ENCODE results near the gene TMEM52B.

Gene TMEM52B

DNA sequence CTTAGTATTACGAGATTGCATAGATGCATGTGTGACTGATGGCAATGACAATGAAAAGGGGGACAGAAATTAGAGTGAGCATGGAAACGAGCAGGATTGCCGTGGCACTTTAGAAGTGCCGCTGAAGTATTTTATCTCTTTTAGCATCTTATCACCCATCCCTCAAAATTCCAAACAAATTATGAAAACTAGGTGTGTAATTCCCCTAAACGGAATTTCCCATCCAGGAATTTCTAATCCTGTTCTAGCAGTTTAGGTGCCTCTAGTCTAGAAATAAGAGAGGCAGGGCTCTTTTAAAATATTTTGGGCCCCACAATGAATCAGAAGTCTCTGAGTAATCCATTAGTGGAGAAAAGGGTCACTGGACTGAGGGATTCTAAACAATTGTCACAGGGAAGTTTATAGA lies 947 bp downstream of the TMEM52B start:
- H3K36me3 ChIP-seq (ENCODE audit: control insufficient read depth in 2 of 2, insufficient read depth in 1 of 2, low read length in 2 of 2): no peaks in the 10 kb centered on the region
- TF ChIP-seq ZNF548 (tag by site-specific recombination; IDR thresholded peaks at IDR 0.05) (no peak), ZNF146 (tag by site-specific recombination; IDR thresholded peaks at IDR 0.05) (no peak), REPIN1 (tag by site-specific recombination; IDR thresholded peaks at IDR 0.05; ENCODE audit: low read depth) (no peak), ZFP41 (tag by site-specific recombination; IDR thresholded peaks at IDR 0.05; ENCODE audit: borderline replicate concordance) (no peak), ZNF501 (tag by site-specific recombination; IDR thresholded peaks at IDR 0.05) (no peak), ZNF2 (tag by site-specific recombination; IDR thresholded peaks at IDR 0.05) (no peak), ZNF623 (tag by site-specific recombination; IDR thresholded peaks at IDR 0.05) (no peak), ZNF416 (tag by site-specific recombination; IDR thresholded peaks at IDR 0.05) (no peak), MZF1 (tag by site-specific recombination; IDR thresholded peaks at IDR 0.05; ENCODE audit: borderline replicate concordance) (no peak), MEIS1 (CRISPR knock-in tag; IDR thresholded peaks at IDR 0.05; ENCODE audit: borderline replicate concordance) (no peak), ZNF341 (tag by site-specific recombination; IDR thresholded peaks at IDR 0.05; ENCODE audit: low read depth) (no peak)
- TF ChIP-seq, protein P1, sequence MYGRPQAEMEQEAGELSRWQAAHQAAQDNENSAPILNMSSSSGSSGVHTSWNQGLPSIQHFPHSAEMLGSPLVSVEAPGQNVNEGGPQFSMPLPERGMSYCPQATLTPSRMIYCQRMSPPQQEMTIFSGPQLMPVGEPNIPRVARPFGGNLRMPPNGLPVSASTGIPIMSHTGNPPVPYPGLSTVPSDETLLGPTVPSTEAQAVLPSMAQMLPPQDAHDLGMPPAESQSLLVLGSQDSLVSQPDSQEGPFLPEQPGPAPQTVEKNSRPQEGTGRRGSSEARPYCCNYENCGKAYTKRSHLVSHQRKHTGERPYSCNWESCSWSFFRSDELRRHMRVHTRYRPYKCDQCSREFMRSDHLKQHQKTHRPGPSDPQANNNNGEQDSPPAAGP (tag by site-specific recombination; IDR thresholded peaks at IDR 0.05): no peak
- no peak overlapping the region for H3K27ac ChIP-seq (ENCODE audit: extremely low read depth, low read depth, low read length)
- ChIA-PET CTCF (no interaction called here), POLR2A (no interaction called here)
- no peak overlapping the region for H3K4me3 ChIP-seq (ENCODE audit: low read depth, low read length)
- no peaks in the 10 kb centered on the region for H3K9me3 ChIP-seq (ENCODE audit: control insufficient read depth, insufficient read depth, low read depth, low read length)
- no peaks in the 10 kb centered on the region for H3K4me1 ChIP-seq (ENCODE audit: control insufficient read depth, insufficient read depth, low read length)

DNA sequence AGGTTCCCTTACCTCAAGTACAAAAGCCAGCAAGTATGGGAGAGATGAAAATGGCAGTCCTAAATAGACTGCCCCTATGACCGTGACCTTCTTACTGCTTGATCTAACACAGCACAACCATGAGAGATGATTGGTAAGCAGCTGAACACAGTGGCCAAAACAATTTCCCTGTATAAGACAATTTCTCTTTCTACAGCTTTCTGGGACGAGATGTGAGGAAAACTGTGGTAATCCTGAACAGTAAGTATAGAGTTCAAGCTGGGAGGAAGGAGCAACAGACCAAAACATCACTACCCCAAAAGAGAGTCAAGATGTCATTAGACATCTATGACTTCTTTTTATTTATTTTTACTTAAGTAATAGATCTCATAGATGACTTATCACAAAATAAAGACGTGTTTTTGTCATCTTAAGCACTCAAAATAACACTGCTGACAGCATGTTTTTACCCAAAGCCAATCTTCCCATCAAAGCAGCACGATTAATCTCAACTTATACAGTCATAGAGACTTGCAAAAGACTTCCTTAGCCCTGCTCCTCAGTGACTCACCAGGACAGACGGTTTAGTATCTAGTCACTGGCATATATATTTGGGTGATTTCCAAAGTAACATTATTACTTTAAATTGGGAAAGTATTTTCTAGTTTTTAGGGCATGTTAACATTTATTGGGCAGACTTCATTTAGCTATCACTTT lies 3.7 kb downstream of the TMEM52B start:
- H3K27ac ChIP-seq (ENCODE audit: extremely low read depth, low read depth, low read length): no peak overlapping the region
- H3K4me1 ChIP-seq (ENCODE audit: control insufficient read depth, insufficient read depth, low read length): no peaks in the 10 kb centered on the region

DNA sequence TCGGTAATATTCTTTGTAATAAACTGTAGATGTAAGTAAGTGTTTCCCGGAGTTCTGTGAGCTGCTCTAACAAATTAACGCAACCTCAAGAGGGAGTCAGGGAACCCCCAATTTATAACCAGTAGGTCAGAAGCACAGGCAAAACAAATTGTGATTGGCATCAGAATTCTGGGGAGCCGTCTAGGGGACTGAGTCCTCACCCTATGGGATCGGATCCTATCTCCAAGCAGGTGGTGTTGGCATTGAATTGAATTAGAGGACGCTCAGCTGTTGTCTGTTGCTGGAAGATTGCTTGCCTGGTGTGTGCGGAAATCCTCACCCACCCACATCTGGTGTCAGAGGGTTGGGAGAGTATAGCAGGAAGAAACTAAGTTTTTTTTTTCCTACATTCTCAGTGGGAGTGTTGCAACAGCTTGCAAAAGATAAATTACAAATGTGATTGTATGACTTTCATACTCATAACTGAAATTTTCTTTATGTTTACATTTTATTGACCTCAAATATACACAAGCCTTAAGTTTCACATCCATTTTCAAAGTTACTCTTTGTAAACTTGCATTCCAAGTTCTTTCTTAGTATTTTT lies 5.5 kb downstream of the TMEM52B start:
- H3K4me3 ChIP-seq (ENCODE audit: low read depth, low read length): no peak overlapping the region
- no peaks in the 10 kb centered on the region for H3K36me3 ChIP-seq (ENCODE audit: control insufficient read depth in 2 of 2, insufficient read depth in 1 of 2, low read length in 2 of 2)
- TF ChIP-seq ZNF654 (tag by site-specific recombination; IDR thresholded peaks at IDR 0.05; ENCODE audit: low read depth) (no peak), ZNF37A (tag by site-specific recombination; IDR thresholded peaks at IDR 0.05) (no peak), ZNF626 (tag by site-specific recombination; IDR thresholded peaks at IDR 0.05) (no peak), ZNF837 (tag by site-specific recombination; IDR thresholded peaks at IDR 0.05) (no peak), ZNF266 (tag by site-specific recombination; IDR thresholded peaks at IDR 0.05; ENCODE audit: low read depth) (no peak), ZNF555 (tag by site-specific recombination; conservative IDR thresholded peaks at IDR 0.05) (no peak)
- TF ChIP-seq, protein P2, sequence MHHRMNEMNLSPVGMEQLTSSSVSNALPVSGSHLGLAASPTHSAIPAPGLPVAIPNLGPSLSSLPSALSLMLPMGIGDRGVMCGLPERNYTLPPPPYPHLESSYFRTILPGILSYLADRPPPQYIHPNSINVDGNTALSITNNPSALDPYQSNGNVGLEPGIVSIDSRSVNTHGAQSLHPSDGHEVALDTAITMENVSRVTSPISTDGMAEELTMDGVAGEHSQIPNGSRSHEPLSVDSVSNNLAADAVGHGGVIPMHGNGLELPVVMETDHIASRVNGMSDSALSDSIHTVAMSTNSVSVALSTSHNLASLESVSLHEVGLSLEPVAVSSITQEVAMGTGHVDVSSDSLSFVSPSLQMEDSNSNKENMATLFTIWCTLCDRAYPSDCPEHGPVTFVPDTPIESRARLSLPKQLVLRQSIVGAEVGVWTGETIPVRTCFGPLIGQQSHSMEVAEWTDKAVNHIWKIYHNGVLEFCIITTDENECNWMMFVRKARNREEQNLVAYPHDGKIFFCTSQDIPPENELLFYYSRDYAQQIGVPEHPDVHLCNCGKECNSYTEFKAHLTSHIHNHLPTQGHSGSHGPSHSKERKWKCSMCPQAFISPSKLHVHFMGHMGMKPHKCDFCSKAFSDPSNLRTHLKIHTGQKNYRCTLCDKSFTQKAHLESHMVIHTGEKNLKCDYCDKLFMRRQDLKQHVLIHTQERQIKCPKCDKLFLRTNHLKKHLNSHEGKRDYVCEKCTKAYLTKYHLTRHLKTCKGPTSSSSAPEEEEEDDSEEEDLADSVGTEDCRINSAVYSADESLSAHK (tag by site-specific recombination; IDR thresholded peaks at IDR 0.05): no peak
- TF ChIP-seq, protein P3, sequence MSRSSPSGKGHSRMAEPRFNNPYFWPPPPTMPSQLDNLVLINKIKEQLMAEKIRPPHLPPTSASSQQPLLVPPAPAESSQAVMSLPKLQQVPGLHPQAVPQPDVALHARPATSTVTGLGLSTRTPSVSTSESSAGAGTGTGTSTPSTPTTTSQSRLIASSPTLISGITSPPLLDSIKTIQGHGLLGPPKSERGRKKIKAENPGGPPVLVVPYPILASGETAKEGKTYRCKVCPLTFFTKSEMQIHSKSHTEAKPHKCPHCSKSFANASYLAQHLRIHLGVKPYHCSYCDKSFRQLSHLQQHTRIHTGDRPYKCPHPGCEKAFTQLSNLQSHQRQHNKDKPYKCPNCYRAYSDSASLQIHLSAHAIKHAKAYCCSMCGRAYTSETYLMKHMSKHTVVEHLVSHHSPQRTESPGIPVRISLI (tag by site-specific recombination; IDR thresholded peaks at IDR 0.05): no peak
- POLR2A ChIA-PET: no interaction called here
- CTCF ChIA-PET: no interaction called here
- H3K9me3 ChIP-seq (ENCODE audit: control insufficient read depth, insufficient read depth, low read depth, low read length): no peaks in the 10 kb centered on the region
- no peaks in the 10 kb centered on the region for H3K4me1 ChIP-seq (ENCODE audit: control insufficient read depth, insufficient read depth, low read length)
- H3K27ac ChIP-seq (ENCODE audit: extremely low read depth, low read depth, low read length): no peak overlapping the region

More for the DNA sequence above, 3.7 kb downstream of the TMEM52B start:
- TF ChIP-seq RBAK (tag by site-specific recombination; IDR thresholded peaks at IDR 0.05) (no peak), ZFP3 (tag by site-specific recombination; IDR thresholded peaks at IDR 0.05; ENCODE audit: low read depth) (no peak), ZNF76 (tag by site-specific recombination; IDR thresholded peaks at IDR 0.05; ENCODE audit: borderline replicate concordance, low read depth) (no peak), ZNF114 (tag by site-specific recombination; IDR thresholded peaks at IDR 0.05) (no peak), ZNF23 (tag by site-specific recombination; IDR thresholded peaks at IDR 0.05; ENCODE audit: borderline replicate concordance) (no peak)
- no peaks in the 10 kb centered on the region for H3K36me3 ChIP-seq (ENCODE audit: control insufficient read depth in 2 of 2, insufficient read depth in 1 of 2, low read length in 2 of 2)
- ChIA-PET CTCF (interaction anchor here (0.5 to 1.3 kb wide), 3 partner anchors 28 to 148 kb away, joined by 3 read pairs; no protein-coding TSS in a partner anchor), POLR2A (no interaction called here)
- no peaks in the 10 kb centered on the region for H3K9me3 ChIP-seq (ENCODE audit: control insufficient read depth, insufficient read depth, low read depth, low read length)
- no peak overlapping the region for H3K4me3 ChIP-seq (ENCODE audit: low read depth, low read length)

Measured in HEK293 (cell line).